ENCODE results near the gene CSGALNACT2. TPM values are rescaled to one million over a fixed set of nuclear protein-coding genes. Genes with fewer than 3 reads are reported as not detected.

Gene CSGALNACT2
- total and polyA plus RNA-seq, 9 of the 15 experiments (the other 6 are each of a cell fraction or from before 2014, with no cell fraction given), result 1.4 to 7.3 (median 3.5) TPM

- DNase-seq (ENCODE audit: extremely low read depth in 1 of 4, low spot score in 3 of 4) (no peak), ATAC-seq (no peak), FAIRE-seq (no peak)
- Histone ChIP-seq H3K27ac (ENCODE audit: extremely low read depth, low read depth, low read length) (no peak overlapping the region), H3K4me2 (ENCODE audit: insufficient read depth, low read length) (no peak overlapping the region), H3K27me3 (ENCODE audit: control insufficient read depth in 2 of 2, insufficient read depth in 2 of 2, low read length in 2 of 2) (no peaks in the 10 kb centered on the region), H2AFZ (ENCODE audit: low read depth, low read length) (no peak overlapping the region), H3K9me1 (ENCODE audit: control insufficient read depth, insufficient read depth, low read length) (no peaks in the 10 kb centered on the region), H3K9ac (ENCODE audit: insufficient read depth in 1 of 2, low read depth in 2 of 2, low read length in 2 of 2) (no peak overlapping the region), H3K36me3 (ENCODE audit: control insufficient read depth, insufficient read depth, low read length) (no peaks in the 10 kb centered on the region), H3K9me3 (replicated peaks; ENCODE audit: control insufficient read depth, insufficient read depth, low read depth, low read length) (no peaks in the 10 kb centered on the region), H3K4me1 (replicated peaks in 1 of 2; ENCODE audit: control insufficient read depth in 2 of 2, insufficient read depth in 2 of 2, low read length in 2 of 2) (no peaks in the 10 kb centered on the region), H4K20me1 (replicated peaks; ENCODE audit: control insufficient read depth, insufficient read depth, low read length) (no peaks in the 10 kb centered on the region), H3K79me2 (ENCODE audit: control insufficient read depth, insufficient read depth, low read length) (no peaks in the 10 kb centered on the region), H3K4me3 (no peak overlapping the region)
- in situ Hi-C loops (cut with MboI), result no loop called here
- POLR2A ChIA-PET, result no interaction called here
- WGBS (ENCODE audit: insufficient coverage, low coverage, missing lambda C conversion rate), result 55% methylated on average over 1 of the region's 1 CpG
- CTCF ChIA-PET (ENCODE audit: low intra/inter-chr PET ratio), result no interaction called here
- intact Hi-C loops (cut with micrococcal nuclease), result no loop called here
- no TSS peak for BruUV-seq (replicated peaks)
- TF ChIP-seq ARID4B (CRISPR knock-in tag; IDR thresholded peaks at IDR 0.05) (no peak), HCFC1 (IDR thresholded peaks at IDR 0.05; ENCODE audit: low read depth, low read length) (no peak), MTF1 (CRISPR knock-in tag; IDR thresholded peaks at IDR 0.05; ENCODE audit: borderline replicate concordance) (no peak), HMGXB4 (CRISPR knock-in tag; IDR thresholded peaks at IDR 0.05) (no peak), SMC3 (conservative IDR thresholded peaks at IDR 0.05; ENCODE audit: insufficient read depth, low read depth, low read length) (no peak), ZNF76 (CRISPR knock-in tag; IDR thresholded peaks at IDR 0.05; ENCODE audit: borderline replicate concordance) (no peak), PURB (CRISPR knock-in tag; IDR thresholded peaks at IDR 0.05; ENCODE audit: low read depth) (no peak), SIN3A (IDR thresholded peaks at IDR 0.05; ENCODE audit: borderline replicate concordance in 2 of 2, control insufficient read depth in 1 of 2, low read depth in 2 of 2, low read length in 2 of 2) (no peak), CBFB (CRISPR knock-in tag; IDR thresholded peaks at IDR 0.05) (no peak), MTA1 (IDR thresholded peaks at IDR 0.05; ENCODE audit: borderline replicate concordance) (no peak), LARP7 (IDR thresholded peaks at IDR 0.05) (no peak), USF1 (CRISPR knock-in tag; IDR thresholded peaks at IDR 0.05) (no peak), NR4A1 (CRISPR knock-in tag; IDR thresholded peaks at IDR 0.05) (no peak), NR4A1 (tag; IDR thresholded peaks at IDR 0.05) (no peak), ZNF436 (CRISPR knock-in tag; IDR thresholded peaks at IDR 0.05) (no peak), GTF2A2 (tag; IDR thresholded peaks at IDR 0.05) (no peak), JUNB (CRISPR knock-in tag; conservative IDR thresholded peaks at IDR 0.05) (no peak), STAT5A (IDR thresholded peaks at IDR 0.05; ENCODE audit: borderline replicate concordance, low read length) (no peak)
Observed at GRCh38 chr10:43181146-43181545, 42.9 kb downstream of the CSGALNACT2 start.
